GM12873 (cell line): ENCODE data around the gene PRSS56.
A peak's percentile ranks its signal among the peaks of the same experiment; 100 is the strongest.

ENCODE experiments used
- TF ChIP-seq, protein P1 (sequence below): IDR thresholded peaks from 2 replicates; pipeline ENCODE4 v1.5.1; 2012; ENCODE audit warnings: low read depth, mild to moderate bottlenecking, moderate library complexity, low read length, control low read depth; ENCODE audit not compliant: insufficient read depth; ENCODE audit errors: missing control alignments

The PRSS56 gene

GRCh38 chr2:232521098-232521497 is 910 bp downstream of the PRSS56 start:
- TF ChIP-seq, protein P1, sequence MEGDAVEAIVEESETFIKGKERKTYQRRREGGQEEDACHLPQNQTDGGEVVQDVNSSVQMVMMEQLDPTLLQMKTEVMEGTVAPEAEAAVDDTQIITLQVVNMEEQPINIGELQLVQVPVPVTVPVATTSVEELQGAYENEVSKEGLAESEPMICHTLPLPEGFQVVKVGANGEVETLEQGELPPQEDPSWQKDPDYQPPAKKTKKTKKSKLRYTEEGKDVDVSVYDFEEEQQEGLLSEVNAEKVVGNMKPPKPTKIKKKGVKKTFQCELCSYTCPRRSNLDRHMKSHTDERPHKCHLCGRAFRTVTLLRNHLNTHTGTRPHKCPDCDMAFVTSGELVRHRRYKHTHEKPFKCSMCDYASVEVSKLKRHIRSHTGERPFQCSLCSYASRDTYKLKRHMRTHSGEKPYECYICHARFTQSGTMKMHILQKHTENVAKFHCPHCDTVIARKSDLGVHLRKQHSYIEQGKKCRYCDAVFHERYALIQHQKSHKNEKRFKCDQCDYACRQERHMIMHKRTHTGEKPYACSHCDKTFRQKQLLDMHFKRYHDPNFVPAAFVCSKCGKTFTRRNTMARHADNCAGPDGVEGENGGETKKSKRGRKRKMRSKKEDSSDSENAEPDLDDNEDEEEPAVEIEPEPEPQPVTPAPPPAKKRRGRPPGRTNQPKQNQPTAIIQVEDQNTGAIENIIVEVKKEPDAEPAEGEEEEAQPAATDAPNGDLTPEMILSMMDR, result no peak

- TF ChIP-seq, protein P1, result peak; percentile 67
These were observed 1.9 kb downstream of the PRSS56 start for GRCh38 chr2:232521959-232522622.

DNA sequence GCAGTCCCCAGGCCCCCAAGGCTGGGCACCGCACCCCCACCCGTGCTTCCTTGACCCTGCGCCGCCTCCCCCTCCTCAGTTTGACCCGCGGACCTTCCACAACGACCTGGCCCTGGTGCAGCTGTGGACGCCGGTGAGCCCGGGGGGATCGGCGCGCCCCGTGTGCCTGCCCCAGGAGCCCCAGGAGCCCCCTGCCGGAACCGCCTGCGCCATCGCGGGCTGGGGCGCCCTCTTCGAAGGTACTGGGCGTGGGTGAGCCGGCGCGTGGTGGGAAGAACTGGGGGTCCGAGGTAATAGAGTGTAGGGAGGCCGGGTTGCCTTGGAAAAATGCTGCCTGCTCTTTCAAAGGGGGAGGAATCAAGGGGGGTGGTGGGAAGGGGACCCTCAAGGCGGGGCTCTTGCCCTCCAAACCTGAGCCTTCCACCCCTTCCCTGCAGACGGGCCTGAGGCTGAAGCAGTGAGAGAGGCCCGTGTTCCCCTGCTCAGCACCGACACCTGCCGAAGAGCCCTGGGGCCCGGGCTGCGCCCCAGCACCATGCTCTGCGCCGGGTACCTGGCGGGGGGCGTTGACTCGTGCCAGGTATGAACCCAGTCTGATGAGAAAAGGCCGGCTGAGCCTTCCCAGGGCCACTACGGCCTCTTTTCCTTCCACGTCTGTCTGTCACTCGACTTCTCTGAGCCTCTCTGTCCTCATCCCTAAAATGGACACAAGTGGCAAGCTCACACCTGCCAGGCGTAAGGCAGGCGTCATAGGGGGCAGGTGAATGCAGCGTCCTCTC is 2.6 kb downstream of the PRSS56 start:
- TF ChIP-seq, protein P1, result no peak

DNA sequence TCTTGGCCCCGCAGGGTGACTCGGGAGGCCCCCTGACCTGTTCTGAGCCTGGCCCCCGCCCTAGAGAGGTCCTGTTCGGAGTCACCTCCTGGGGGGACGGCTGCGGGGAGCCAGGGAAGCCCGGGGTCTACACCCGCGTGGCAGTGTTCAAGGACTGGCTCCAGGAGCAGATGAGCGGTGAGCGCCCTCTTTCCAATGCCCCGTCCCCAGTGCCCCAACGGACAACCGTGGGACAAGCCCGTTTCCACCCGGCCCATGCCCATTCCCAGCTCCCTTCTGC is 3.2 kb downstream of the PRSS56 start:
- TF ChIP-seq, protein P1, result no peak

DNA sequence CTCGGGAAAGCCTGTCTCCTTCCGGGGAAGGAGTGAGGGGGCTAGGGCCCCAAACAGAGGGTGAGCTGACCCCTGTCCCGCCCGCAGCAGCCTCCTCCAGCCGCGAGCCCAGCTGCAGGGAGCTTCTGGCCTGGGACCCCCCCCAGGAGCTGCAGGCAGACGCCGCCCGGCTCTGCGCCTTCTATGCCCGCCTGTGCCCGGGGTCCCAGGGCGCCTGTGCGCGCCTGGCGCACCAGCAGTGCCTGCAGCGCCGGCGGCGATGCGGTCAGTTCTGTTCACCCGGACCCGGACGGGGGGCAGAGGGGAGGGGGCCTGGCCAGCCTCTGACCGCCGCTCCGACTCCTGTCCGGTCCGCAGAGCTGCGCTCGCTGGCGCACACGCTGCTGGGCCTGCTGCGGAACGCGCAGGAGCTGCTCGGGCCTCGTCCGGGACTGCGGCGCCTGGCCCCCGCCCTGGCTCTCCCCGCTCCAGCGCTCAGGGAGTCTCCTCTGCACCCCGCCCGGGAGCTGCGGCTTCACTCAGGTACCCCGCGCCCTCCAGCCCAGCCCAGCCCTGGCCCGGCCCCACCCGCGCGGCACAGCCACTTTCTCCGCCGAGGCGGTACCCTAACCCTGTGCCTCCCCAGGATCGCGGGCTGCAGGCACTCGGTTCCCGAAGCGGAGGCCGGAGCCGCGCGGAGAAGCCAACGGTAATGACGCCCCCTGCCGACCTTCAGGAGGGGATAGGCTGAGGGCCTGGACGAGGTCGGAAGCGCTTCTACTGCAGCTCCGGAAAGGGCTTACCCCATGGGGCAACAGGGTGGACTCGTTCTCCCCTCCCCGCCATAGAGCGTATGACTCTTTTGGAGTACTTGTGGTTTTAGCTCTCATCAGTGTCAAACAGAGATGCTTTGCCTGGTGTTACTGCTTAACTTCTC is 3.8 kb downstream of the PRSS56 start:
- TF ChIP-seq, protein P1, result peak; percentile 19

GRCh38 chr2:232524771-232525170 is 4.6 kb downstream of the PRSS56 start:
- TF ChIP-seq, protein P1, result no peak

GRCh38 chr2:232525199-232525598 is 5.0 kb downstream of the PRSS56 start:
- TF ChIP-seq, protein P1, result no peak
